Vagina (tissue), 2 donors: ENCODE measurements around the gene VWC2L.

Experiments used
- CTCF ChIP-seq, 3 experiments: fragments of 450-650 bp in 2 of 3; fragments of 200-600 bp in 1 of 3; sonication (generic) in 1 of 3; IDR thresholded peaks; one replicate each; pipeline ENCODE4 v1.5.1; 2017 to 2019; ENCODE audit warnings: antibody characterized with exemption in 3 of 3, mild to moderate bottlenecking in 2 of 3, moderate library complexity in 2 of 3
- POLR2A ChIP-seq, 2 donors: fragments of 450-650 bp; IDR thresholded peaks; one replicate each; pipeline ENCODE4 v1.6.1; 2017; ENCODE audit warnings: antibody characterized with exemption in 2 of 2, mild to moderate bottlenecking in 2 of 2, moderate library complexity in 2 of 2

DNA sequence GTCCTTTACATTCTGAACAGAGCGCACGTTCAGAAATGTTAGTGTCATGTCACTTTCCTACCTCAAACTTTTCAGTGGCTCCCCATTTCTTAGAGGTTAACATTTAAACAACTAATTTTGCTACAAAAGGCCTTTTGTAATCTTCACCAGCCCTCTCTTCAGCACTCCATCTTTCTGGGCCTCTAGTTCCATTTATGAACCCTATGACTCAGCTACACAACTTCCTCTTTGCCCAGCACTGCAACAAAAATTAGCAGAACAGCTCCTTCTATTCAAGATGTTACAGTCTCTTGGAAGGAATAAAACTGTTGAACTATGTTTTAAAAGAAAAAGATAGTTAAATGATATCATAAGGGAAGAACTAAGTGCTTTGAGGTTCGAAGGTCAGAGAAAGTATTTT, 139.9 kb downstream of the VWC2L start:
- TF ChIP-seq POLR2A (IDR thresholded peaks at IDR 0.05) (no peak), CTCF (IDR thresholded peaks at IDR 0.05) (no peak)
